A549 treated with Hydrocortisone at 1 μM for 4 hours (cell line): Measurements from ENCODE around the gene UBE2M. TPM values are rescaled to one million over a fixed set of nuclear protein-coding genes. Genes with fewer than 3 reads are reported as not detected.

Experiments
- total RNA-seq: library from RNA; stranded (reverse); fragments of 200-300 nt; extraction: Qiagen RNA extraction; gene quantifications from 5 replicates; pipeline ENCODE4 v1.2.3, GENCODE V29; 2022

UBE2M gene
- 114 to 144 TPM (median 135 TPM) in 5 replicates for total RNA-seq

DNA sequence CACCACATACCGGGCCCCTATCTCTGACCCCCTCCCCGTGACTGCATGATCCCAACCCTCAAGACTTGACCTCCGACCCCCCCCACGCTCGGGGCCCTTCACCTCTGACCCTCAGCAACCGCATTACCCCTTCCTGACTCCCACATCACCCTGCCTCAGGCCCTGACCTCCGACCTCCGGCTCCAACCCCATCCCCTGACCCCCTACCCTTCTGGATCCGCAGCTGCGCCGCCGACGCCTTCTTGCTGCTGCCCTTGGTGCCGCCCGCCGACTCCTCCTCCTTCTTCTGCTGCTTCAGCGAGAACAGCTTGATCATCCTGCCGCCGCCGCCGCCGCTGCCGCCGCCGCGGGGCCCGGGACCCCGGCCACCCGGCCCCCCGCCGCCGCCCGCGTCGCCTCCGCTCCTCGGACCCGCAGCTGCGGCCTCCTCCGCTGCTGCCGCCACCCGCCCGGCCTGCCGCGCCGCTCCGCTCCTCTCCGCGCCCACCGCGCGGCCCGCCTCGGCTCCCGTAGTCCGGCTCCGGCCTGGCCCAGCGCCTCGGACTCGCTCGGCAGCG lies at the start of gene UBE2M:
UBE2M (minus strand) TSS at position 546 of the 557 bp plus-strand sequence; CDS start at position 316, 230 bp downstream.

GRCh38 chr19:58572818-58573657 lies 14.6 kb upstream of the UBE2M start, which contains the start of gene MZF1:
TSS of gene MZF1 (minus strand) at chr19:58573335. CDS start at chr19:58571389, 1,946 bp downstream.

DNA sequence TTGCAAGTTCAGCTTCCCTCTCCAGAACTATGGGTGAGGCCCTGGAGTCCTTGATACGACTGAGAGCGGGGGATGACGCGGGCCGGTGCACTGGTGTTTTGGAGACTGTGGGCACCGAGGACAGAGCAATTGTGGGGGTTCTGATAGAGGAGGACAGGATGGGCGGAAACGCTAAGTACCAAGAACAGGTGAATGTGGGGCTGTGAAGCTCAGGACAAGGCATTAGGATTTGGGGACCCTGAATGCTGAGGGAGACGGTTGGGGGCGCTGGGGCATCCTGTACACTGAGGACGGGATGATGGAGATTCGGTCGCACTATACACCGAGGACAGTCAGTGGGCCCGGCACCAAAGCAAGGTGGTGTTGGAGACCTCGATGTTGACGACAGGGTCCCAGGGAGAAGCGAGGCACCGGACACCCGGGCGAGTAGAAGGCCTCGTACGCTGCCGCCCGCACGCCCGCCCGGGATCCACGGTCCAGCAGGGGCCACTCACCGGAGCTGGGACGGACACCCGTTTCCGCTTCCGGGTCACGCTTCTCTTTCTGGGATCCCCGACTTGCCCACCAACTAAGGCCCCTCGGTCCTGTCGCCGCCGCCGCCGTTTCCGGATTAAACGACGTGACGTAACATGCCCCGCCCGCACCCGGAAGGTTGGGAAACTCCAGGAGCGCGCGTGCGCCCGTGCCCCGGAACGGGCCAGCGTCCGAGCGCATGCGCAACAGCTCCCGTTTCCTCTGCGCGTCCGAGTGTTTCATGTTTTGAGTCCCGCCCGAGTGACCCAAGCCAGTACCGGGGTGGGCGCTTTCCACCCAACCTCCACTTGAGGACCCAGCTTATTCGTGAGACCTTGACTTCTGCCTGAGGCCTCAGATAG lies 3.7 kb downstream of the UBE2M start, which contains the start of gene CHMP2A:
CHMP2A (minus strand) TSS at position 612 of the 875 bp plus-strand sequence. CDS start 893 bp downstream, outside the sequence.

GRCh38 chr19:58543826-58544590 lies 14.4 kb downstream of the UBE2M start, which contains the start of gene TRIM28:
TSS of gene TRIM28 (plus strand) at chr19:58544064. CDS start at chr19:58544758, 694 bp downstream.

DNA sequence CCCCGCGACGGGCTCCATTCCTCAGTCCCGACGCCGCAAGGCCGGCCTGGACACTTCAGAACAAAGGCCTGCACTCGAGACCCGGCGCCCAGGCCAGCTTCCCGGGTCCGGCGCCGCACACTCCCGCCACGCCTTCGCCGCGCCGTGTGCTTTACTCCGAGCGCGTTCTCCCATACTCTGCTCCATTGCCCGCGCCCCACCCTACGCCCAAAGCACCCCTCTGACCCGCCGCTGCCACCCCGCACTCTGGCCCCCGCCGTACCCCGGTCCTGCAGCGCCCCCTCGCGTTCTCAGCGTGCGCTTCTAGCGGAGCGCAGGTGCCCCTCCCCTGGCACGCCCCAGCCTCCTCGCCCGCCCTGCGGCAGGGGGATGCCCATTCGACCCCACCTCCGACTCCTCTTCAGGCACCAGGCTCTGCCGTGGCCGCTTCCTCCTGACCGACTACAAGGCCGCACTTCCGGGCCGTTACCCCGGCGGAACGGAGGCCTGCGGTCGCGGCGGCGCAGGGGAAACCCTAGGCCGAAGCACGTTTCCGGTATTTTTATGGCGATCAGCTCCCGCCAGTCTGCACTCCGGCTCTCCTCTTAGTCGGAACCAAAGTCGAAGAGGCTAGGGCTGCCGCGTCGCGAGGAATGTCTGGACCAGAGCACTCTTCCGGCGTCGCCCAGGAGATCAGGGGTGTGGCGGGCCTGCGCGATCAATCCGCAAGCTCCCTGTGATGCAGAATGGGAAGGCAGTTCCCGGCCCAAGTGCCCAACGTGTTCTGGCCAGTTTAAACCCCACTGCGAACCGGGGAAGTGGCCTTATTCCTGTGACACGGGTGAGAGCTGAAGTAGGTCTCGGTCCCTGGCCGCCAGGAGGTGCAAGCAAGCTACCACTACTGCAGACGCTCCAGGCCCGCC lies 38.8 kb downstream of the UBE2M start, which contains the start of gene ZBTB45:
ZBTB45 (minus strand) TSS at position 456 of the 902 bp plus-strand sequence. CDS start 2,137 bp downstream, outside the sequence.

GRCh38 chr19:58511353-58512208 lies 46.8 kb downstream of the UBE2M start, which contains the start of gene SLC27A5:
TSS of gene SLC27A5 (minus strand) at chr19:58511992. CDS start at chr19:58511955, 37 bp downstream.

Other genes with a start within 250 kb of the UBE2M start
- gene ZSCAN22, start 231.6 kb downstream of the UBE2M start, total RNA-seq, result 2.2 to 3.0 TPM (median 2.5 TPM) in 5 replicates
- 5.8 to 14.5 TPM (median 12.7 TPM) in 5 replicates for gene A1BG, start 205.1 kb downstream of the UBE2M start, total RNA-seq
- gene ZNF497, start 195.9 kb downstream of the UBE2M start, total RNA-seq, result 0.92 to 1.5 TPM (median 1.1 TPM) in 5 replicates
- 0.89 to 1.7 TPM (median 1.4 TPM) in 5 replicates for gene ZNF837, start 177.6 kb downstream of the UBE2M start, total RNA-seq
- gene RPS5, start 171.3 kb downstream of the UBE2M start, total RNA-seq, result 2,190 to 2,596 TPM (median 2,481 TPM) in 5 replicates
- 0.08 to 0.17 TPM in 2 of 5 replicates, not detected in the others for gene RNF225, start 163.0 kb downstream of the UBE2M start, total RNA-seq
- 16.9 to 20.4 TPM (median 17.9 TPM) in 5 replicates for gene ZNF584, start 150.0 kb downstream of the UBE2M start, total RNA-seq
- 0.08 to 0.17 TPM (median 0.13 TPM) in 5 replicates for gene ZNF132, start 118.5 kb downstream of the UBE2M start, total RNA-seq
- gene ZNF324B, start 107.0 kb downstream of the UBE2M start, total RNA-seq, result 5.9 to 7.6 TPM (median 6.6 TPM) in 5 replicates
- gene ZNF324, start 91.5 kb downstream of the UBE2M start, total RNA-seq, result 9.1 to 11.7 TPM (median 9.8 TPM) in 5 replicates
- gene ZNF446, start 82.3 kb downstream of the UBE2M start, total RNA-seq, result 11.4 to 13.4 TPM (median 13.0 TPM) in 5 replicates
- gene SLC27A5, start 46.6 kb downstream of the UBE2M start, total RNA-seq, result 20.6 to 35.2 TPM (median 29.0 TPM) in 5 replicates
- gene ZBTB45, start 38.8 kb downstream of the UBE2M start, total RNA-seq, result 14.9 to 20.7 TPM (median 19.4 TPM) in 5 replicates
- 646 to 765 TPM (median 655 TPM) in 5 replicates for gene TRIM28, start 14.5 kb downstream of the UBE2M start, total RNA-seq
- gene CHMP2A, start 3.5 kb downstream of the UBE2M start, total RNA-seq, result 180 to 216 TPM (median 198 TPM) in 5 replicates
- 10.8 to 15.2 TPM (median 13.2 TPM) in 5 replicates for gene MZF1, start 14.7 kb upstream of the UBE2M start, total RNA-seq